ENCODE measurements around the gene ATP4B.

ATP4B gene

GRCh38 chr13:113656003-113656588, 1.9 kb downstream of the ATP4B start:
- TF ChIP-seq, protein P1, sequence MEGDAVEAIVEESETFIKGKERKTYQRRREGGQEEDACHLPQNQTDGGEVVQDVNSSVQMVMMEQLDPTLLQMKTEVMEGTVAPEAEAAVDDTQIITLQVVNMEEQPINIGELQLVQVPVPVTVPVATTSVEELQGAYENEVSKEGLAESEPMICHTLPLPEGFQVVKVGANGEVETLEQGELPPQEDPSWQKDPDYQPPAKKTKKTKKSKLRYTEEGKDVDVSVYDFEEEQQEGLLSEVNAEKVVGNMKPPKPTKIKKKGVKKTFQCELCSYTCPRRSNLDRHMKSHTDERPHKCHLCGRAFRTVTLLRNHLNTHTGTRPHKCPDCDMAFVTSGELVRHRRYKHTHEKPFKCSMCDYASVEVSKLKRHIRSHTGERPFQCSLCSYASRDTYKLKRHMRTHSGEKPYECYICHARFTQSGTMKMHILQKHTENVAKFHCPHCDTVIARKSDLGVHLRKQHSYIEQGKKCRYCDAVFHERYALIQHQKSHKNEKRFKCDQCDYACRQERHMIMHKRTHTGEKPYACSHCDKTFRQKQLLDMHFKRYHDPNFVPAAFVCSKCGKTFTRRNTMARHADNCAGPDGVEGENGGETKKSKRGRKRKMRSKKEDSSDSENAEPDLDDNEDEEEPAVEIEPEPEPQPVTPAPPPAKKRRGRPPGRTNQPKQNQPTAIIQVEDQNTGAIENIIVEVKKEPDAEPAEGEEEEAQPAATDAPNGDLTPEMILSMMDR (IDR thresholded peaks at IDR 0.05; ENCODE audit: insufficient read depth, low read depth, low read length, missing control alignments) = no peak
- H3K4me3 ChIP-seq (ENCODE audit: low read length) = no peak overlapping the region
- DNase-seq (ENCODE audit: low read depth) = no peak

DNA sequence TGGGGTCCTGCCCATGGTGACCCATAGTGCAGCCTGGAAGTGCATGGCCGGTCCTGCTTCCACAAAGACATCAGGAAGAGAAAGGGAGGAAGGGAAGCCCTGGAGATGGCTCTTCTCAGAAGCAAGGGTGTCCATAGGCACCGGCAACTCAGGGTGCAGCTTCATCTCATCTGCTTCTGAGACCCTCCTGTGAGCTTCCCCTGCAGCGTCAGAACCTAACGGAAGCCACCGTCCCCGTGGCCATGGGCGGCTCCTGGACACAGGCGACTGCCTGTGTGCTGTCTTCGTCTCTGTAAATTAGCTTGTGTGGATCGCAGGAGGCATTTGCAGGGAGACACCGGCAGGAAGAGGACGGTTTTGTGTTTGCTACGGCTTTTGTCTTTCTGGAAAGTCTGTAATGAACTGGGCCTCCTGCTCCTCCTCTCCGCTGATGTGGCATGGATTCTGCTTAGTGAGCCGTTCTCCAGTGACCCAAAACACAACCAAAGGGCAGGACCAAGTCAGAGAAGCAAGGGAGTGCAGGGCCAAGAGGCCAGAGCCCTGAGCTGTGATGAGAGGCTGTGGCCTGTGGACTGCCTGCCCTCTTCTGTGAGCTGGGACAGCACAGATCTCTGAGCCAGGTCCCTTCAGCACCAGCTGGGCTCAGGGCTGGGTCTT, 2.5 kb downstream of the ATP4B start:
- TF ChIP-seq, protein P1 (IDR thresholded peaks at IDR 0.05; ENCODE audit: insufficient read depth, low read depth, low read length, missing control alignments) = no peak
- no peak for DNase-seq (ENCODE audit: low read depth)
- H3K4me3 ChIP-seq (ENCODE audit: low read length) = no peak overlapping the region

DNA sequence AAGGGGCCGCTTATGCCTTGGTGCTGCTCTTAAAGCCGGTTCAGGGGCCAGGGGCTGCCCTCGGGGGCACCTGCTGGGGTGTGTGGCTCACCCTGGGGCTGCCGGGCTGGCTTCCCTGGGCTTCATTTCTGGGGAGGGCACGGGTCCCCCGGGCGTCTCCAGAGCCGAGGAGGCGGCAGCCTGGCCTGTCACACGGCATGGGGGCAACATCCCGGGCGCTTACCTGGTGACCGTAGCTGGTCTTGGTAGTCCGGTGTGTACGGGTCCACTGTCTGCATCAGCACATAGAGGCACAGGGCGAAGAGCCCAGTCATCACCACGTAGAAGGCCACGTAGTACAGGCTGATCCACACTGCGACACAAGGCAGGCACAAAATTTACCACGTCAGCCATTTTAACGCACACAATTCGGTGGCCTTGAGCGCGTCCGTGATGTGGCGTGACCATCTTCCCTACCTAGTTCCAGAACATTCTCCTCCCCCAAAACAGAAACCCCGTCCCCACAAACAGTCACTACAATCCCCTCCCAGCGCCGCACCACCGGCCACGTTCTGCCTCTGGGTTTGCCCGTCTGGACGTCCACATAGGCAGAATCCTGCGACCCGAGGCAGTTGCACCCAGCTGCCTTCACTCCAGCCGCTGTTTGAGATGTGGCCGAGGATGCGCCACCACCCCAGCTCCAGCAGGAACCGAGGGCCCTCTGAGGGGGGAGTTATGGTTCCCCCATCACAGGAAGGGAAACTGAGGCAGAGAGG, 3.2 kb downstream of the ATP4B start:
- no peak for DNase-seq (ENCODE audit: low read depth)
- TF ChIP-seq, protein P1 (IDR thresholded peaks at IDR 0.05; ENCODE audit: insufficient read depth, low read depth, low read length, missing control alignments) = no peak
- H3K4me3 ChIP-seq (ENCODE audit: low read length) = no peak overlapping the region

DNA sequence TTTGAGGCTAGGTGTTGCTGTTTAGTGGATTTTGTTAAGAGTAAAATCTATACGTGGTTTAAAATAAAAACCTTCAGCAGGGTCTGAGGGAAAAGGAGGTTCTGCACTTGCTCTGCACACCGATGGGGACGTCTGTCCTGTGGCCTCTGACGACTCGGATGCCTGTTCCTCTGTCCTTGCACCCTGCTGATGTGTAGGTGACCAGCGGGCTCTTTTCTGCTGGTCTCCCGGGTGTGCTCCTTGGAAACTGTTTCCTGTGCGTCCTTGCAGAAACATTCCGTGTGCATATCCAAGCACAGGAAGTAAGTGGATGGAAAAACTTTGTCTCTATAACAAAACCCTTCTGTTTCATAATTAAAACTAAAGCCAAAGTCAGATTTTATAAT, 3.8 kb downstream of the ATP4B start:
- TF ChIP-seq, protein P1 (IDR thresholded peaks at IDR 0.05; ENCODE audit: insufficient read depth, low read depth, low read length, missing control alignments) = no peak
- no peak for DNase-seq (ENCODE audit: low read depth)
- no peak overlapping the region for H3K4me3 ChIP-seq (ENCODE audit: low read length)

DNA sequence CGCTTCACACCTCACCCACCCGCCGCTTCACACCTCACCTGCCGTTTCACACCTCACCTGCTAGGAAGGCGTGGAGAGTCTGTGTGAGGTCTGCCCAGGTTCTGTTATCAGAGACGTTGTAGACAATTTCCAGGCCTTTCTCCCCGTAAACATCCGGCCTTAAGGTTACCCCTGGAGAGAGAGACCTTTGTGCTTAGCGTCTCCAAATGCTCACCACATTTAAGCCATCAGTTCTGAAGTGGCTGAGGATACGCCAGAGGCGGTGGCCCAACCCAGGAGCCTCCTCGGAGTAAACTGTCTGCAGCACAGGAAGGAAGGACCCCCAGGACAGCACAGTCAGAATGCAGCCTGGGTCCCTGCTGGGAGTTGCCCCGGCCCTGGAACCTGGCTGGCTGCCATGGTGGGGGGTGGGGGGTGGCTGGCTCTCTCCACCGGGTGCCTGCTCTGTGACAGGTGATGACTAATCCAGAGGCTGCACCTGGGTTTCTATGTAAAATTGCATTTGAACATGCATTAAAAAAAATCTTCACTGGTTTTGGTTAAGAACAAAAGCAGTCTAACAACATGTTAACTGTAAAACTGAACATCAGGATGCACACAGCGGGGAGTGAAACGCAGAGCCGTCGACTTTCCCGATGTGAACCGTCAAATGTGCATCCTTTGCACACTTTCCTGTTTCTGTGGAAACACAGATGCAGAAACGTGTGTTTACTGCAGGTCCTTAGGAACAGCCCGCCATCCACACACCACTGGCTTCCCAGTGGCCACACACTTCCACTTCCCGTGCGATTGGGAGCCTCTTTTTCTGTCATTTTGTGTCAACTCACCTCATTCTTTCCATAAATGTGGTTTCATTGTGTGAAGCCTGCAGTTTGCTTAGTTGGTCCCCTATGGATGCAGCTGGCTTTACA, 4.5 kb downstream of the ATP4B start:
- TF ChIP-seq, protein P1 (IDR thresholded peaks at IDR 0.05; ENCODE audit: insufficient read depth, low read depth, low read length, missing control alignments) = no peak
- no peak for DNase-seq (ENCODE audit: low read depth)
- H3K4me3 ChIP-seq (ENCODE audit: low read length) = no peak overlapping the region

GRCh38 chr13:113652404-113653263, 5.4 kb downstream of the ATP4B start:
- TF ChIP-seq, protein P1 (IDR thresholded peaks at IDR 0.05; ENCODE audit: insufficient read depth, low read depth, low read length, missing control alignments) = no peak
- no peak overlapping the region for H3K4me3 ChIP-seq (ENCODE audit: low read length)
- no peak for DNase-seq (ENCODE audit: low read depth)

Measured in epithelial cell of esophagus (primary cell).